Measurements from ENCODE around the gene ANKRD55. TPM values are rescaled to one million over a fixed set of nuclear protein-coding genes. Genes with fewer than 3 reads are reported as not detected.

ANKRD55 gene
- total and polyA plus RNA-seq, 11 donors, result 0.11 to 0.15 TPM; not detected in 9

- Histone ChIP-seq H3K9me3 (no peaks in the 10 kb centered on the region), H3K4me1 (peaks cover 0 to 30% (median 8%) of the 10 kb centered on the region in 12 donors), H3K36me3 (no peaks in the 10 kb centered on the region), H3K27ac (no peak overlapping the region), H3K27me3 (no peaks in the 10 kb centered on the region), H3K4me3 (no peak overlapping the region)
- intact Hi-C loops (cut with DNase I), result no loop called here
- ATAC-seq, result no peak
- no peak for DNase-seq
- 82 to 94% (median 87%) methylated on average over 10 of the region's 10 CpGs for WGBS, 4 donors
- no peak for TF ChIP-seq POLR2A (IDR thresholded peaks at IDR 0.05)
- no peak for TF ChIP-seq CTCF (IDR thresholded peaks at IDR 0.05)
Observed at GRCh38 chr5:56060276-56061110, 172.6 kb downstream of the ANKRD55 start.

- Histone ChIP-seq H3K4me1 (peaks cover 0 to 30% (median 8%) of the 10 kb centered on the region in 12 donors), H3K27me3 (no peaks in the 10 kb centered on the region), H3K4me3 (no peak overlapping the region), H3K36me3 (no peaks in the 10 kb centered on the region), H3K27ac (no peak overlapping the region), H3K9me3 (no peaks in the 10 kb centered on the region)
- TF ChIP-seq POLR2A (IDR thresholded peaks at IDR 0.05) (no peak), CTCF (IDR thresholded peaks at IDR 0.05) (no peak)
- intact Hi-C loops (cut with DNase I), result loop anchor here in 1 of 10 donors (5.0 kb wide), 1 partner anchor 68 kb away; the partner anchor contains the start of gene IL6ST
- 91 to 98% (median 92%) methylated on average over 8 of the region's 8 CpGs for WGBS, 4 donors
- DNase-seq (no peak), ATAC-seq (no peak)
Observed at GRCh38 chr5:56059854-56060253, 173.3 kb downstream of the ANKRD55 start.

- no peak overlapping the region for H3K27ac ChIP-seq
- no peaks in the 10 kb centered on the region for H3K27me3 ChIP-seq
- intact Hi-C loops (cut with DNase I), result loop anchor here in 1 of 10 donors (5.0 kb wide), 1 partner anchor 65 kb away; the partner anchor contains the start of gene IL6ST
- H3K9me3 ChIP-seq, result peaks cover 0 to 11% (median 0%) of the 10 kb centered on the region in 12 donors
- DNase-seq (no peak), ATAC-seq (no peak)
- no peaks in the 10 kb centered on the region for H3K36me3 ChIP-seq
- no peak overlapping the region for H3K4me3 ChIP-seq
- H3K4me1 ChIP-seq, result peaks cover 0 to 30% (median 8%) of the 10 kb centered on the region in 12 donors
- WGBS, 4 donors, result 91 to 96% (median 94%) methylated on average over 2 of the region's 2 CpGs
- TF ChIP-seq CTCF (IDR thresholded peaks at IDR 0.05), result no peak
- no peak for TF ChIP-seq POLR2A (IDR thresholded peaks at IDR 0.05)
Observed at GRCh38 chr5:56056875-56057274, 176.3 kb downstream of the ANKRD55 start.

- no peak overlapping the region for H3K4me3 ChIP-seq
- TF ChIP-seq CTCF (IDR thresholded peaks at IDR 0.05) (no peak), POLR2A (IDR thresholded peaks at IDR 0.05) (no peak)
- intact Hi-C loops (cut with DNase I), result loop anchor here in 1 of 10 donors (5.0 kb wide), 1 partner anchor 64 kb away; the partner anchor contains the start of gene IL6ST
- peaks cover 0 to 36% (median 9%) of the 10 kb centered on the region in 12 donors for H3K4me1 ChIP-seq
- no peak for ATAC-seq
- no peak overlapping the region for H3K27ac ChIP-seq
- WGBS, 4 donors, result 84 to 89% (median 85%) methylated on average over 3 of the region's 3 CpGs
- no peak for DNase-seq
- H3K9me3 ChIP-seq, result peaks cover 0 to 11% (median 0%) of the 10 kb centered on the region in 12 donors
- H3K36me3 ChIP-seq, result no peaks in the 10 kb centered on the region
- H3K27me3 ChIP-seq, result no peaks in the 10 kb centered on the region
Observed at GRCh38 chr5:56055859-56056258, 177.3 kb downstream of the ANKRD55 start.

Measured in heart left ventricle (tissue), 16 donors.